Activated CD4-positive, alpha-beta T cell treated with anti-CD3 and anti-CD28 coated beads for 36 hours (primary cell): ENCODE results near the gene ZNF212. TPM values are rescaled to one million over a fixed set of nuclear protein-coding genes. Genes with fewer than 3 reads are reported as not detected.

Experiments used
- ATAC-seq: fragments of 200-7000 bp; cut with Tn5 transposase; one replicate; pipeline ENCODE4 v1.10.0; 2021; ENCODE audit warnings: mild to moderate bottlenecking, moderate library complexity
- CTCF ChIA-PET: fragments of 350-600 bp; sonication (Branson Sonifier 250); formaldehyde crosslinking; loops from one replicate; lab custom pipeline; 2021; ENCODE audit warnings: antibody characterized with exemption; lab: Charles Lee
- POLR2A ChIA-PET: fragments of 350-600 bp; sonication (Branson Sonifier 250); formaldehyde crosslinking; loops from one replicate; lab custom pipeline; 2021; ENCODE audit warnings: antibody characterized with exemption, inconsistent platforms; lab: Charles Lee
- DNase-seq: peaks from one replicate; pipeline ENCODE4 v3.0.0-alpha.2; 2020
- H3K27ac Mint-ChIP-seq: one replicate; pipeline ENCODE4 v1.8.0; 2021; ENCODE audit warnings: mixed read lengths
- H3K27me3 Mint-ChIP-seq: one replicate; pipeline ENCODE4 v1.8.0; 2021; ENCODE audit warnings: mixed read lengths
- H3K36me3 Mint-ChIP-seq: one replicate; pipeline ENCODE4 v1.8.0; 2021; ENCODE audit warnings: low read depth, mixed read lengths
- H3K4me1 Mint-ChIP-seq: one replicate; pipeline ENCODE4 v1.8.0; 2021; ENCODE audit warnings: mixed read lengths
- H3K4me3 Mint-ChIP-seq: one replicate; pipeline ENCODE4 v1.8.0; 2021; ENCODE audit warnings: mild to moderate bottlenecking, moderate library complexity, mixed read lengths
- H3K9me3 Mint-ChIP-seq: one replicate; pipeline ENCODE4 v1.8.0; 2021; ENCODE audit warnings: low read depth, mixed read lengths
- intact Hi-C, 2 experiments: fragments of 100-400 bp; cut with DNase I in 1 of 2; cut with micrococcal nuclease in 1 of 2; formaldehyde crosslinking; loops; one replicate each; pipeline versions ENCODE4 v1.14.2 to v1.15.1; 2022 to 2024; cut with DNase I, micrococcal nuclease
- total RNA-seq, 2 experiments: library from RNA; stranded (reverse); gene quantifications; one replicate each; pipeline ENCODE4 v1.2.3, GENCODE V29; 2021

Gene ZNF212
- total RNA-seq, 2 experiments from 2014 or later: 9.9 to 15.9 TPM

DNA sequence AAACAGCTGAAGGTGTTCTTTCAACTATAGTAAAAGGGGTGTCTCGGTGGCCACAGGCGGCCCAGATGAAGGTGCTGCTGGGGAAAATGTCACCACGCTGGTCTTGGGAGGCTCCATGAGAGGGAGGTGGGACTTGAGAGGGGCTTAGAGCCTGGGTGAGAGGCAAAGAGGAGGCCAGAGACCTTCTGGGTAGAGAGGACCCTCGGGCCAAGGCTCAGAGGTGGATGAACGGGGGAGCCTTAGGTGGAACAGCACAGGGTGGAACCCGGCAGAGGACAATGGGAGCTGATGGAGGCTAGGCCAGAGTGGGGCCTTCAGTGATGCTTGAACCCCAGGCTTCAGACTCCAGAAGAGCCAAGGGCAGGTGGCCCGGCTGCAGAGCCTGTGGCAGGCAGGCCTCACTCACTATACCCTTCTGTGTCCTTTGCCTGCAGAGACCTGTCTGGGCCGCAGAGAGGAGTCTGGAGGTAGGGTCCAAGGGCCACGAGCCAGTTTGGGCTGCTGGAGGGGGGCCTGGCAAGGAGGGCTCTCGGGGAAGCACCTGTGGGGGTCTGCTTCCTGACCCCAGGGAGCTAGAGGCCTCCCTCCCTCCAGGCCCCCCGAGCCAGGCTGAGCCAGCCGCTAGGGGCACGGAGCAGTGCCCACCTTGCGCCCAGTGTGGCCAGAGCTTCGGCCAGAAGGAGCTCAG lies 54.6 kb downstream of the ZNF212 start:
- Mint-ChIP-seq H3K4me3 (no peak overlapping the region), H3K9me3 (no peaks in the 10 kb centered on the region), H3K27ac (peak overlapping the region; percentile 43), H3K4me1 (peaks cover 15% of the 10 kb centered on the region), H3K36me3 (peaks cover 4% of the 10 kb centered on the region), H3K27me3 (no peaks in the 10 kb centered on the region)
- ATAC-seq: no peak
- ChIA-PET POLR2A (no interaction called here), CTCF (no interaction called here)
- intact Hi-C loops: no loop called here
- DNase-seq: no peak

DNA sequence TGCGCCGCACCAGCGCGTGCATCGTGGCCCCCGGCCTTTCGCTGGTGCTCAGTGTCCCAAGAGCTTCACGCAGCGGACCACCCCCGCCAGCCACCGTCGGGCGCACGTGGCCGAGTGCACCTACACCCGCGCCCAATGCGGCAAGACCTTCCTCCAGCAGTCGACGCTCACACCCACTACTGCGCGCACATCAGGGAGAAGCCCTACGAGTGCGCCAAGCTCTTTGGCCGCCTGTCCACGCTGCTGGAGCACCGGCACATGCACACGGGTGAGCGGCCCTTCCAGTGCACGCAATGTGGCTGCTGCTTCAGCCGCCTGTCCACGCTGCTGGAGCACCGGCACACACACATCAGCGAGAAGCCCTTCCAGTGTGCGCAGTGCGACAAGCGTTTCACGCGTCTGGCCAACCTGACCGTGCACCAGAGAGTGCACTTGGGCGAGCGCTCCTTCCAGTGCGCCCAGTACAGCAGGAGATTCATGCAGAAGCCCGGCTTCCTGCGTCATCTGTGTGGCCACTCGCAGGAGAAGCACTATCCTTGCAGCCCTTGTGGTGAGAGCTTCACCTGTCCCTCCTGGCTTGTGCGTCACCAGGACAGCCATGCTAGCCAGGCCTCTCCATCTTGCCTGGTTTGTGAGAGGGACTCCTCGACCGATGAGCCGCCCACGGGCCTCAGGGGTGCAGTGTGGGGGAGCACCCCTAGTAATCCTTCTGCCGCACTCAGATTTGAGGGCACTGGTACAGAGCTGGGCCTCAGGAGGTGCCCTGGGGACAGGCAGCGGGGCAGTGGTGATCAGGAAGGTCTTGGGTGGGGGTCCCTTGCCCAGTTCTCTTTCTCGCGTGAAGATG lies 55.4 kb downstream of the ZNF212 start:
- Mint-ChIP-seq H3K27ac (no peak overlapping the region), H3K36me3 (peaks cover 4% of the 10 kb centered on the region), H3K4me3 (no peak overlapping the region), H3K27me3 (no peaks in the 10 kb centered on the region), H3K4me1 (peaks cover 15% of the 10 kb centered on the region), H3K9me3 (no peaks in the 10 kb centered on the region)
- ATAC-seq: no peak
- DNase-seq: no peak
- ChIA-PET CTCF (interaction anchor here (0.7 kb wide), 1 partner anchor 446 kb away, joined by 3 read pairs; no protein-coding TSS in a partner anchor), POLR2A (no interaction called here)
- intact Hi-C loops: no loop called here

- H3K4me3 Mint-ChIP-seq: no peak overlapping the region
- CTCF ChIA-PET: interaction anchor here (0.7 kb wide), 1 partner anchor 445 kb away, joined by 3 read pairs; no protein-coding TSS in a partner anchor
- H3K36me3 Mint-ChIP-seq: peaks cover 4% of the 10 kb centered on the region
- ATAC-seq: no peak
- intact Hi-C loops: no loop called here
- no peaks in the 10 kb centered on the region for H3K9me3 Mint-ChIP-seq
- no peak overlapping the region for H3K27ac Mint-ChIP-seq
- H3K27me3 Mint-ChIP-seq: no peaks in the 10 kb centered on the region
- POLR2A ChIA-PET: no interaction called here
- H3K4me1 Mint-ChIP-seq: peaks cover 15% of the 10 kb centered on the region
- DNase-seq: no peak
Observed at GRCh38 chr7:149295481-149295850, 56.0 kb downstream of the ZNF212 start.

GRCh38 chr7:149296368-149296767 lies 56.9 kb downstream of the ZNF212 start:
- CTCF ChIA-PET: interaction anchor here (1.2 kb wide), 1 partner anchor 14 kb away, joined by 4 read pairs; no protein-coding TSS in a partner anchor
- POLR2A ChIA-PET: interaction anchor here (0.5 kb wide), 1 partner anchor 55 kb away, joined by 4 read pairs; no protein-coding TSS in a partner anchor
- no peak overlapping the region for H3K27ac Mint-ChIP-seq

DNA sequence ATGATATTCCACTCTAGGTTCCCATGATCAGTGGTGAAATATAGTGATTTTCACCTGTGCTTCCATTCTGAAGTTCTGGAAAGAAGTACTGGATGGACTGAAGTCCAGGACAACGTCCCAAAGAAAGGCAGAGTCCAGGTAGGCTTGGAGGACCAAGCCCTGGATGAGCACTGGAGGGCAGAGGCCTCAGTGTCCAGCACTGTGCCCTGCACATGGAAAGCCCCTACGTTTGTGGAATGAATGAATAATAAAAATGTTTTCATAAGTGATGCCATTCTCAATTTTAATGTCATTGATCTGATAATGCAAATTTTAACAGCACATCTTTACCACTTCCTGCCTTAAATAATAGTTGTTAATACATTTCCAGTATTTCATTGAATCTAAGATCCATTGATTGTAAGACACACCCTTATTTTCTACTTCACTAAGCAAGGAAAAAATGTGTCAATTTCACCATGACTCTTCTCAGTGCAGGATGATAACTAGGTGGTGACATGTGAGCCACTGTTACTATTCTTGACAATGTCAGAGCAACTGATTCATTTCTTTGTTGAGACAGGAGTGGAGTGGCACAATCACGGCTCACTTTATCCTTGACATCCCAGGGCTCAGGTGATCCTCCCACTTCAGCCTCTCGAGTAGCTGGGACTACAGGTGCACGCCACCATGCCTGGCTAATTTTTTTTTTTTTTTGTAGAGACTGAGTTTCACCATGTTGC lies 57.7 kb downstream of the ZNF212 start:
- ChIA-PET POLR2A (no interaction called here), CTCF (interaction anchor here (0.6 to 1.2 kb wide), 4 partner anchors 13 to 190 kb away, joined by 3 to 6 read pairs (median 4); no protein-coding TSS in a partner anchor)
- intact Hi-C loops: no loop called here
- H3K4me3 Mint-ChIP-seq: no peak overlapping the region
- H3K27me3 Mint-ChIP-seq: no peaks in the 10 kb centered on the region
- peaks cover 15% of the 10 kb centered on the region for H3K4me1 Mint-ChIP-seq
- peaks cover 4% of the 10 kb centered on the region for H3K36me3 Mint-ChIP-seq
- peak; percentile 93 for ATAC-seq
- DNase-seq: no peak
- H3K27ac Mint-ChIP-seq: peak overlapping the region; percentile 88
- H3K9me3 Mint-ChIP-seq: no peaks in the 10 kb centered on the region

More at GRCh38 chr7:149296368-149296767, 56.9 kb downstream of the ZNF212 start:
- intact Hi-C loops: no loop called here
- peaks cover 4% of the 10 kb centered on the region for H3K36me3 Mint-ChIP-seq
- no peaks in the 10 kb centered on the region for H3K9me3 Mint-ChIP-seq
- peaks cover 15% of the 10 kb centered on the region for H3K4me1 Mint-ChIP-seq
- DNase-seq (no peak), ATAC-seq (no peak)
- no peaks in the 10 kb centered on the region for H3K27me3 Mint-ChIP-seq
- H3K4me3 Mint-ChIP-seq: no peak overlapping the region

GRCh38 chr7:149300620-149301285 lies 61.3 kb downstream of the ZNF212 start:
- CTCF ChIA-PET: interaction anchor here (1.3 kb wide), 1 partner anchor 9 kb away, joined by 5 read pairs; no protein-coding TSS in a partner anchor
- intact Hi-C loops: no loop called here
- H3K4me3 Mint-ChIP-seq: no peak overlapping the region

DNA sequence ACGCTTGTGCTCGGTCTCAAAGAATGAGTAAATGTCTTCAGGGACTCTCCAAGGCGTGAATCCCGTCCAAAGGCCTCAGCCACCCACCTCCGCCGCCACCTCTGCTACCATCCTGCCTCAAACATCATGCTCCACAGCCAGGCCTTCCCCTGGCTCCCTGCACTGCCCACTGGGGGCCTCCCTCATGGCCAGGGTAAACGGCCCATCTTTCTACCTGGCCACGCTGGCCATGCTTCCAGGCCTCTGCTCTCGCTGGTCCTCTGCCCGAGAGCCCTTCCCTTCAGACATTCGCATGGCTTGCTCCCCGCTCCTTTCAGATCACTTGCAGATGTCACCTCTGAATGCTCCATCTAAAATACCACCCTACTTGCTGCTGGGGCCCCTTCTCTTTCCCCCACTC lies 62.8 kb downstream of the ZNF212 start:
- Mint-ChIP-seq H3K27ac (no peak overlapping the region), H3K4me3 (no peak overlapping the region), H3K36me3 (no peaks in the 10 kb centered on the region), H3K27me3 (no peaks in the 10 kb centered on the region), H3K4me1 (peaks cover 10% of the 10 kb centered on the region), H3K9me3 (no peaks in the 10 kb centered on the region)
- ChIA-PET POLR2A (no interaction called here), CTCF (no interaction called here)
- intact Hi-C loops: no loop called here
- no peak for ATAC-seq
- DNase-seq: no peak

More at GRCh38 chr7:149300620-149301285, 61.3 kb downstream of the ZNF212 start:
- H3K9me3 Mint-ChIP-seq: no peaks in the 10 kb centered on the region
- H3K27me3 Mint-ChIP-seq: no peaks in the 10 kb centered on the region
- peaks cover 3% of the 10 kb centered on the region for H3K36me3 Mint-ChIP-seq
- H3K4me1 Mint-ChIP-seq: peaks cover 15% of the 10 kb centered on the region
- ATAC-seq (no peak), DNase-seq (no peak)
- no peak overlapping the region for H3K27ac Mint-ChIP-seq
- POLR2A ChIA-PET: interaction anchor here (0.7 kb wide), 1 partner anchor 195 kb away, joined by 3 read pairs; no protein-coding TSS in a partner anchor

DNA sequence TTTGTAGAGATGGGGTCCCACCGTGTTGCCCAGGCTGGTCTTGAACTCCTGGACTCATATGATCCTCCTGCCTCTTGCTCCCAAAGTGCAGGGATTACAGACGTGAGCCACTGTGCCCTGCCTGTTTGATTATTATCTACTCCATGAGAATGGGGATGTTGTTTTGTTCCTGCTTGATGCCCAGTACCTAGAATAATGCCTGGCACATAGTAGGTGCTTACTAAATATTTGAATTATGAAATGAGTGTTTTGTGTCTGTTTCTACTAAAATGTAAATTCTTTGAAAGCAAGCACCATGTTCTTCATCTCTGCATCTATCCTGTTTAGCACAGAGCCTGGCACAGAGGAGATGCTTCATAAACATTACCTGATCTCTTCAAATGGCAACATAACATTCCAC lies 63.4 kb downstream of the ZNF212 start:
- Mint-ChIP-seq H3K4me1 (peaks cover 4% of the 10 kb centered on the region), H3K27ac (no peak overlapping the region), H3K27me3 (no peaks in the 10 kb centered on the region), H3K4me3 (no peak overlapping the region), H3K9me3 (no peaks in the 10 kb centered on the region), H3K36me3 (no peaks in the 10 kb centered on the region)
- CTCF ChIA-PET: no interaction called here
- POLR2A ChIA-PET: no interaction called here
- DNase-seq: no peak
- intact Hi-C loops: no loop called here
- no peak for ATAC-seq

DNA sequence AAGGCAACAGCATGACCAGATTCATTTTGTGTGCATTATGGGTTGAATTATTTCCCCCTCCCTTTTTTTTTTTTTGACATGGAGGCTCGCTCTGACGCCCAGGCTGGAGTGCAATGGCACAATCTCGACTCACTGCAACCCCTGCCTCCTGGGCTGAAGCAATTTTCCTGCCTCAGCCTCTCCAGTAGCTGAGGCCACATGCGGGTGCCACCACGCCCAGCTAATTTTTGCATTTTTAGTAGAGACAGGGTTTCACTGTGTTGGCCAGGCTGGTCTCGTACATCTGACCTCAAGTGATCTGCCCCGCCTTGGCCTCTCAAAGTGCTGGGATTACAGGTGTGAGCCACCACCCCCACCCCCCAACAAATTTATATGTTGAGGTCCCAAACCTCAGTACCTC lies 64.6 kb downstream of the ZNF212 start:
- intact Hi-C loops: no loop called here
- Mint-ChIP-seq H3K9me3 (no peaks in the 10 kb centered on the region), H3K36me3 (no peaks in the 10 kb centered on the region), H3K27ac (no peak overlapping the region), H3K4me1 (no peaks in the 10 kb centered on the region), H3K4me3 (no peak overlapping the region), H3K27me3 (no peaks in the 10 kb centered on the region)
- ATAC-seq: no peak
- ChIA-PET CTCF (no interaction called here), POLR2A (no interaction called here)
- DNase-seq: no peak
